Measurements from ENCODE around the gene NANOS2.

DNA sequence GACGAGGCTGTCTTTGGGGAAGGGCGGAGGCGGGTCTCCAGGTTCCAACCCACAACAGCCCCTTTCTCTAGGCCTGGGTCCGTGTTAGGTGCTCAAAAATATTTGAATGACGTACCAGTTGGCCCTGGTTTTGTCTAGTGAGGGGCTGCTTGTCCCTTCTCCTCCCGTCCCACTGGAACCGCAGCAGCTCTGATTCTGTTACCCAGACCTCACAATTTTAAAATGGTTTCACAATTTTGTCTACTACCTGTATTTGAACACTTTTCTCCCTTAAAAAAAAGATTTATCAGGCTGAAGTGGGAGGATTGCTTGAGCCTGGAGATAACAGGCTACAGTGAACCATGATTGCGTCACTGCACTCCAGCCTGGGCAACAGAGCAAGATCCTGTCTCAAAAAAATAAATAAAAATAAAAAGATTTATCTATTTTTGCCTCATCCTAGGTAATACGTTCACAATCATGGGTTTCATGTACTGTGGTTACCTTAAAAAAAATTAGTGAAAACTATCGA, 27.3 kb downstream of the NANOS2 start:
- TF ChIP-seq, protein P1, sequence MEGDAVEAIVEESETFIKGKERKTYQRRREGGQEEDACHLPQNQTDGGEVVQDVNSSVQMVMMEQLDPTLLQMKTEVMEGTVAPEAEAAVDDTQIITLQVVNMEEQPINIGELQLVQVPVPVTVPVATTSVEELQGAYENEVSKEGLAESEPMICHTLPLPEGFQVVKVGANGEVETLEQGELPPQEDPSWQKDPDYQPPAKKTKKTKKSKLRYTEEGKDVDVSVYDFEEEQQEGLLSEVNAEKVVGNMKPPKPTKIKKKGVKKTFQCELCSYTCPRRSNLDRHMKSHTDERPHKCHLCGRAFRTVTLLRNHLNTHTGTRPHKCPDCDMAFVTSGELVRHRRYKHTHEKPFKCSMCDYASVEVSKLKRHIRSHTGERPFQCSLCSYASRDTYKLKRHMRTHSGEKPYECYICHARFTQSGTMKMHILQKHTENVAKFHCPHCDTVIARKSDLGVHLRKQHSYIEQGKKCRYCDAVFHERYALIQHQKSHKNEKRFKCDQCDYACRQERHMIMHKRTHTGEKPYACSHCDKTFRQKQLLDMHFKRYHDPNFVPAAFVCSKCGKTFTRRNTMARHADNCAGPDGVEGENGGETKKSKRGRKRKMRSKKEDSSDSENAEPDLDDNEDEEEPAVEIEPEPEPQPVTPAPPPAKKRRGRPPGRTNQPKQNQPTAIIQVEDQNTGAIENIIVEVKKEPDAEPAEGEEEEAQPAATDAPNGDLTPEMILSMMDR (IDR thresholded peaks at IDR 0.05): no peak
- TF ChIP-seq POLR2A (IDR thresholded peaks at IDR 0.05): no peak

Data from adrenal gland (tissue), 5 donors.